ENCODE data around the gene LRRC8B. TPM values are rescaled to one million over a fixed set of nuclear protein-coding genes. Genes with fewer than 3 reads are reported as not detected.

Gene LRRC8B
- total RNA-seq, 2 donors from 2014 or later = 39.2 to 39.4 TPM

- 100% methylated on average over 3 of the region's 4 CpGs; no CpG with 5 or more reads in 1 of the 2 experiments for WGBS, 2 experiments (ENCODE audit: insufficient coverage in 1 of 2, insufficient read length in 1 of 2)
- H3K4me1 ChIP-seq (ENCODE audit: control insufficient read depth, insufficient read depth, low read length) = no peaks in the 10 kb centered on the region
Observed at GRCh38 chr1:89594096-89594740, 69.6 kb downstream of the LRRC8B start.

GRCh38 chr1:89596698-89597097, 72.1 kb downstream of the LRRC8B start:
- H3K27ac Mint-ChIP-seq = no peak overlapping the region
- H3K27me3 ChIP-seq (ENCODE audit: control insufficient read depth, insufficient read depth, low read length, poor library complexity, severe bottlenecking) = no peaks in the 10 kb centered on the region
- H3K36me3 ChIP-seq (ENCODE audit: control insufficient read depth, insufficient read depth, low read length) = peaks cover 30% of the 10 kb centered on the region
- H3K36me3 Mint-ChIP-seq (ENCODE audit: low read depth) = peaks cover 15% of the 10 kb centered on the region
- WGBS, 2 experiments (ENCODE audit: insufficient coverage in 1 of 2, insufficient read length in 1 of 2) = 97% methylated on average over 2 of the region's 2 CpGs; no CpG with 5 or more reads in 1 of the 2 experiments
- H3K4me1 ChIP-seq (ENCODE audit: control insufficient read depth, insufficient read depth, low read length) = no peaks in the 10 kb centered on the region
- TF ChIP-seq CTCF (conservative IDR thresholded peaks at IDR 0.05) = no peak
- no peak overlapping the region for H3K27ac ChIP-seq (ENCODE audit: low read depth, low read length)
- no peak overlapping the region for H3K4me3 ChIP-seq (ENCODE audit: low read length)
- no peak overlapping the region for H3K4me3 Mint-ChIP-seq
- H3K9ac ChIP-seq (ENCODE audit: extremely low read depth, low read length, poor library complexity, severe bottlenecking) = no peak overlapping the region
- no peaks in the 10 kb centered on the region for H3K9me3 ChIP-seq (ENCODE audit: control insufficient read depth, low read length)
- peaks cover 20% of the 10 kb centered on the region for H3K4me1 Mint-ChIP-seq
- no peaks in the 10 kb centered on the region for H3K27me3 Mint-ChIP-seq (ENCODE audit: insufficient read depth)
- no peaks in the 10 kb centered on the region for H3K9me3 Mint-ChIP-seq
- DNase-seq = no peak

More at GRCh38 chr1:89594096-89594740, 69.6 kb downstream of the LRRC8B start:
- H3K4me3 Mint-ChIP-seq = no peak overlapping the region
- no peak for TF ChIP-seq CTCF (conservative IDR thresholded peaks at IDR 0.05)
- peaks cover 15% of the 10 kb centered on the region for H3K36me3 Mint-ChIP-seq (ENCODE audit: low read depth)
- no peaks in the 10 kb centered on the region for H3K27me3 ChIP-seq (ENCODE audit: control insufficient read depth, insufficient read depth, low read length, poor library complexity, severe bottlenecking)
- peaks cover 40% of the 10 kb centered on the region for H3K36me3 ChIP-seq (ENCODE audit: control insufficient read depth, insufficient read depth, low read length)
- no peak overlapping the region for H3K9ac ChIP-seq (ENCODE audit: extremely low read depth, low read length, poor library complexity, severe bottlenecking)
- no peak overlapping the region for H3K27ac Mint-ChIP-seq
- no peak for DNase-seq
- no peaks in the 10 kb centered on the region for H3K27me3 Mint-ChIP-seq (ENCODE audit: insufficient read depth)
- H3K4me3 ChIP-seq (ENCODE audit: low read length) = no peak overlapping the region
- H3K9me3 ChIP-seq (ENCODE audit: control insufficient read depth, low read length) = no peaks in the 10 kb centered on the region
- peaks cover 23% of the 10 kb centered on the region for H3K4me1 Mint-ChIP-seq
- no peak overlapping the region for H3K27ac ChIP-seq (ENCODE audit: low read depth, low read length)
- no peaks in the 10 kb centered on the region for H3K9me3 Mint-ChIP-seq

GRCh38 chr1:89598450-89599331, 74.1 kb downstream of the LRRC8B start:
- H3K4me1 Mint-ChIP-seq = peaks cover 18% of the 10 kb centered on the region
- Histone ChIP-seq H3K4me3 (ENCODE audit: low read length) (no peak overlapping the region), H3K9me3 (ENCODE audit: control insufficient read depth, low read length) (no peaks in the 10 kb centered on the region), H3K9ac (ENCODE audit: extremely low read depth, low read length, poor library complexity, severe bottlenecking) (no peak overlapping the region), H3K36me3 (ENCODE audit: control insufficient read depth, insufficient read depth, low read length) (peaks cover 17% of the 10 kb centered on the region), H3K27me3 (ENCODE audit: control insufficient read depth, insufficient read depth, low read length, poor library complexity, severe bottlenecking) (no peaks in the 10 kb centered on the region), H3K4me1 (ENCODE audit: control insufficient read depth, insufficient read depth, low read length) (no peaks in the 10 kb centered on the region), H3K27ac (ENCODE audit: low read depth, low read length) (no peak overlapping the region)
- peak overlapping the region; percentile 80 for H3K27ac Mint-ChIP-seq
- TF ChIP-seq CTCF (conservative IDR thresholded peaks at IDR 0.05) = peak; percentile 81
- H3K27me3 Mint-ChIP-seq (ENCODE audit: insufficient read depth) = no peaks in the 10 kb centered on the region
- peaks cover 1% of the 10 kb centered on the region for H3K36me3 Mint-ChIP-seq (ENCODE audit: low read depth)
- no peak for DNase-seq
- 60 to 63% methylated on average over 5 of the region's 5 CpGs for WGBS, 2 experiments (ENCODE audit: insufficient coverage in 1 of 2, insufficient read length in 1 of 2)
- H3K9me3 Mint-ChIP-seq = no peaks in the 10 kb centered on the region
- no peak overlapping the region for H3K4me3 Mint-ChIP-seq
